Panc1 (cell line): ENCODE results near the gene KIF23. TPM values are rescaled to one million over a fixed set of nuclear protein-coding genes. Genes with fewer than 3 reads are reported as not detected.

Experiments
- ATAC-seq: fragments of 200-7000 bp; cut with Tn5 transposase; 2 replicates; pipeline ENCODE4 v1.9.1; 2020; ENCODE audit warnings: mild to moderate bottlenecking, moderate library complexity
- BruUV-seq: library from RNA; stranded (reverse); fragments of 400-500 nt; replicated peaks from 2 replicates; lab custom pipeline; 2021; lab: Mats Ljungman, UMichigan
- CTCF ChIA-PET: fragments of 300-600 bp; sonication (Branson Sonifier 250); formaldehyde crosslinking; loops from one replicate; lab custom pipeline; 2022; ENCODE audit warnings: antibody characterized with exemption; lab: Charles Lee
- POLR2A ChIA-PET: fragments of 300-600 bp; sonication (Branson Sonifier 250); formaldehyde crosslinking; loops from one replicate; lab custom pipeline; 2022; ENCODE audit warnings: antibody characterized with exemption; lab: Charles Lee
- DNase-seq: peaks from one replicate; pipeline ENCODE4 v3.0.0-alpha.2; 2010; ENCODE audit warnings: low read depth, low spot score
- H3K27ac ChIP-seq: 2 replicates; pipeline ENCODE4 v1.5.1; 2011; ENCODE audit warnings: mild to moderate bottlenecking, low read length, inconsistent platforms
- H3K27me3 ChIP-seq: fragments of 200-500 bp; sonication (Bioruptor generic); 2 replicates; pipeline ENCODE4 v1.6.0; 2014; ENCODE audit warnings: low read length, inconsistent platforms; ENCODE audit not compliant: control insufficient read depth, insufficient read depth
- H3K36me3 ChIP-seq: fragments of 200-500 bp; sonication (Bioruptor generic); 2 replicates; pipeline ENCODE4 v1.5.1; 2014; ENCODE audit warnings: inconsistent platforms, mild to moderate bottlenecking, low read length, moderate library complexity; ENCODE audit not compliant: control insufficient read depth, insufficient read depth
- H3K4me1 ChIP-seq: 2 replicates; pipeline ENCODE4 v1.5.1; 2011; ENCODE audit warnings: inconsistent platforms, mild to moderate bottlenecking, low read length, moderate library complexity; ENCODE audit not compliant: control insufficient read depth, insufficient read depth
- H3K4me3 ChIP-seq, 2 experiments: 2 replicates each; pipeline ENCODE4 v1.5.1; 2011 to 2012; ENCODE audit warnings: low read depth in 2 of 2, low read length in 2 of 2, mild to moderate bottlenecking in 2 of 2, inconsistent platforms in 1 of 2, moderate library complexity in 1 of 2
- H3K9me3 ChIP-seq: fragments of 200-500 bp; sonication (Bioruptor generic); 2 replicates; pipeline ENCODE4 v1.5.1; 2014; ENCODE audit warnings: low read depth, mild to moderate bottlenecking, inconsistent platforms, low read length, moderate library complexity; ENCODE audit not compliant: control insufficient read depth, insufficient read depth
- REST ChIP-seq, 2 experiments: IDR thresholded peaks; 2 replicates each; pipeline ENCODE4 v1.6.1; 2011 to 2012; ENCODE audit warnings: low read depth in 2 of 2, control low read depth in 1 of 2, low read length in 1 of 2, mild to moderate bottlenecking in 1 of 2, moderate library complexity in 1 of 2; ENCODE audit not compliant: insufficient read depth in 1 of 2
- SIN3A ChIP-seq: IDR thresholded peaks from 2 replicates; pipeline ENCODE4 v1.6.1; 2012; ENCODE audit warnings: low read depth, mild to moderate bottlenecking, low read length, moderate library complexity, borderline replicate concordance; ENCODE audit not compliant: insufficient read depth
- TCF7L2 ChIP-seq: IDR thresholded peaks from 2 replicates; pipeline ENCODE4 v1.6.1; 2011; ENCODE audit warnings: mild to moderate bottlenecking, low read depth, low read length, inconsistent platforms
- in situ Hi-C: cut with HindIII; loops from 2 replicates; pipeline ENCODE4 v1.10.0; 2016; ENCODE audit warnings: low sequenced_read_pairs, low pct_unique_long_range_greater_than_20kb
- intact Hi-C: fragments of 100-400 bp; cut with micrococcal nuclease; formaldehyde crosslinking; loops from one replicate; pipeline ENCODE4 v1.10.0; 2022; ENCODE audit not compliant: unreplicated experiment
- total RNA-seq: library from RNA; stranded (reverse); gene quantifications from one replicate; pipeline ENCODE4 v1.2.1, GENCODE V29; 2021; ENCODE audit not compliant: unreplicated experiment
- TF ChIP-seq, protein P1 (sequence below): fragments of 450-650 bp; IDR thresholded peaks from 2 replicates; pipeline ENCODE4 v1.5.1; 2017; ENCODE audit warnings: mild to moderate bottlenecking

Gene KIF23
- total RNA-seq, 1 experiment from 2014 or later, result 82.5 TPM

DNA sequence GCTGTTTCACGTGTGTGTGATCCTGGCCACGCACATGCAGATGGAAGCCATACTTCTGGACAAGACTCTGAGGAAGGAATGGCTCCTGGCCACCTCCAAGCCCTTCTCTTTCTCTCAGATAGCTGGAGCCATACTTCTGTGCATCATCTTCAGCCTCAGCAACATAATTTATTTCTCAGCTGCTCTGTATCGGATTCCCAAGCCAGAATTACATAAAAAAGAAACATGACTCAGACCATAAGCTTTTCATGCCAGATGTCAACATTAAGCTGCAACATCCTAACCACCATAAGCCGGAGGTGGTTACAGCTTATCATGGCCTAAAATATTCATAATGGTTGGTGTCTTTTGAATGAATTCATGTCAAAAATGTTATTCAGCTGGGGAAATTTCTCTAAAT, 10.6 kb upstream of the KIF23 start:
- Histone ChIP-seq H3K36me3 (no peaks in the 10 kb centered on the region), H3K27me3 (no peaks in the 10 kb centered on the region), H3K4me1 (0 out of 2 replicates have a peak, but pooled peaks cover 5% of the 10 kb centered on the region), H3K4me3 (no peak overlapping the region), H3K27ac (no peak overlapping the region), H3K9me3 (no peaks in the 10 kb centered on the region)
- POLR2A ChIA-PET, result interaction anchor here (0.6 kb wide), 1 partner anchor 318 kb away, joined by 6 read pairs; no protein-coding TSS in a partner anchor
- DNase-seq (no peak), ATAC-seq (no peak)
- in situ Hi-C loops (no loop called here), intact Hi-C loops (no loop called here)
- BruUV-seq, result no TSS peak
- TF ChIP-seq REST (IDR thresholded peaks at IDR 0.05; ENCODE audit: insufficient read depth in 1 of 2, low read depth in 2 of 2, low read length in 1 of 2) (no peak), TCF7L2 (no peak)
- CTCF ChIA-PET, result interaction anchor here (0.6 kb wide), 1 partner anchor 99 kb away, joined by 4 read pairs; no protein-coding TSS in a partner anchor

DNA sequence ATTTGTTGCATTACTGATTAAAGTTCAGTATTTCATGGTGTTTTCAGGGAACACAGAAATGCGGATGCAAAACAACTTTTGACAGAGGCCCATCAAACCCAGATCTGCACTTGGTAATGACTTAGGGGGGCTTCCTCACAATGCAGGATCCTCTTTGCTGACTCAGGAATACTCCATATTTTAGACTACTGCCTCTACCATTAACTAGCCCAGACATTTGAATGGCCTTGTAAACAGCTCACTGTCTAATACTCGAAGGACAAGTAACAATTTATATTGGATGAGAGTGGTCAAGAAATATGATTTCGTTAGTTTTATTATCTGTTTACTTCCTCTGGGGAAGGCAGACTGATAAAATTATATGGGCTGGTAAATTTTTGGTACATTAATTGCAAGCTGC, 9.0 kb upstream of the KIF23 start:
- ChIA-PET CTCF (interaction anchor here (0.6 to 1.0 kb wide), 2 partner anchors 10 to 139 kb away, joined by 3 read pairs; no protein-coding TSS in a partner anchor), POLR2A (interaction anchor here (1.4 kb wide), 1 partner anchor 48 kb away, joined by 5 read pairs; the partner anchor contains the start of gene RPLP1)
- Histone ChIP-seq H3K4me3 (no peak overlapping the region), H3K4me1 (0 out of 2 replicates have a peak, but pooled peaks cover 5% of the 10 kb centered on the region), H3K9me3 (no peaks in the 10 kb centered on the region), H3K36me3 (no peaks in the 10 kb centered on the region), H3K27me3 (no peaks in the 10 kb centered on the region), H3K27ac (no peak overlapping the region)
- in situ Hi-C loops (no loop called here), intact Hi-C loops (no loop called here)
- DNase-seq, result no peak
- TF ChIP-seq, protein P1, sequence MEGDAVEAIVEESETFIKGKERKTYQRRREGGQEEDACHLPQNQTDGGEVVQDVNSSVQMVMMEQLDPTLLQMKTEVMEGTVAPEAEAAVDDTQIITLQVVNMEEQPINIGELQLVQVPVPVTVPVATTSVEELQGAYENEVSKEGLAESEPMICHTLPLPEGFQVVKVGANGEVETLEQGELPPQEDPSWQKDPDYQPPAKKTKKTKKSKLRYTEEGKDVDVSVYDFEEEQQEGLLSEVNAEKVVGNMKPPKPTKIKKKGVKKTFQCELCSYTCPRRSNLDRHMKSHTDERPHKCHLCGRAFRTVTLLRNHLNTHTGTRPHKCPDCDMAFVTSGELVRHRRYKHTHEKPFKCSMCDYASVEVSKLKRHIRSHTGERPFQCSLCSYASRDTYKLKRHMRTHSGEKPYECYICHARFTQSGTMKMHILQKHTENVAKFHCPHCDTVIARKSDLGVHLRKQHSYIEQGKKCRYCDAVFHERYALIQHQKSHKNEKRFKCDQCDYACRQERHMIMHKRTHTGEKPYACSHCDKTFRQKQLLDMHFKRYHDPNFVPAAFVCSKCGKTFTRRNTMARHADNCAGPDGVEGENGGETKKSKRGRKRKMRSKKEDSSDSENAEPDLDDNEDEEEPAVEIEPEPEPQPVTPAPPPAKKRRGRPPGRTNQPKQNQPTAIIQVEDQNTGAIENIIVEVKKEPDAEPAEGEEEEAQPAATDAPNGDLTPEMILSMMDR, result no peak
- TF ChIP-seq SIN3A, result no peak
- ATAC-seq, result no peak
- no TSS peak for BruUV-seq

GRCh38 chr15:69407719-69408400, 6.3 kb upstream of the KIF23 start:
- ChIA-PET POLR2A (interaction anchor here (0.6 kb wide), 1 partner anchor 1532 kb away, joined by 8 read pairs; no protein-coding TSS in a partner anchor), CTCF (interaction anchor here (0.8 kb wide), 1 partner anchor 14 kb away, joined by 4 read pairs; no protein-coding TSS in a partner anchor)
- intact Hi-C loops, result no loop called here
- H3K36me3 ChIP-seq, result no peaks in the 10 kb centered on the region
- TF ChIP-seq REST (IDR thresholded peaks at IDR 0.05; ENCODE audit: insufficient read depth in 1 of 2, low read depth in 2 of 2, low read length in 1 of 2), result no peak
- DNase-seq (no peak), ATAC-seq (no peak)
- no peaks in the 10 kb centered on the region for H3K27me3 ChIP-seq
- in situ Hi-C loops, result no loop called here
- H3K4me3 ChIP-seq, result no peak overlapping the region
- peaks cover 5% of the 10 kb centered on the region; the same call in 1 of the 2 replicates for H3K4me1 ChIP-seq
- no TSS peak for BruUV-seq
- no peaks in the 10 kb centered on the region for H3K9me3 ChIP-seq
- H3K27ac ChIP-seq, result no peak overlapping the region
